A549 (cell line): Measurements from ENCODE around the gene TBC1D22A. TPM values are rescaled to one million over a fixed set of nuclear protein-coding genes. Genes with fewer than 3 reads are reported as not detected.

Experiments
- ATAC-seq, 2 experiments: fragments of 200-7000 bp in 1 of 2; fragments of >200 bp in 1 of 2; cut with Nextera tagmentation in 1 of 2; cut with Tn5 transposase in 1 of 2; 3 replicates each; pipeline versions ENCODE4 v1.8.0 to v1.9.1; 2018 to 2020; ENCODE audit warnings: mild to moderate bottlenecking in 1 of 2, moderate library complexity in 1 of 2
- CTCF ChIA-PET: fragments of 300-600 bp; sonication (Branson Sonifier 250); formaldehyde crosslinking; extraction: SDS; loops from one replicate; lab custom pipeline; 2021; ENCODE audit warnings: antibody characterized with exemption, inconsistent platforms; lab: Yijun Ruan, JAX
- POLR2A ChIA-PET: fragments of 350-600 bp; formaldehyde crosslinking; extraction: SDS; loops from one replicate; lab custom pipeline; 2021; ENCODE audit warnings: antibody characterized with exemption, inconsistent platforms; lab: Yijun Ruan, JAX
- DNase-seq, 2 experiments: peaks; one replicate each; pipeline versions ENCODE4 v3.0.0 to v3.0.0-alpha.2; 2011 to 2016; ENCODE audit warnings: low read depth in 1 of 2, low spot score in 1 of 2
- FAIRE-seq: peaks from 2 replicates; lab custom pipeline; 2011; peaks lifted over from hg19 to GRCh38; lab: Jason Lieb, UNC
- H3K27ac ChIP-seq, 2 experiments: fragments of >200 bp; sonication (Bioruptor Twin); formaldehyde crosslinking; 3 replicates each; pipeline ENCODE4 v1.5.1; 2016 to 2017
- H3K4me1 ChIP-seq: fragments of >200 bp; sonication (Bioruptor Twin); formaldehyde crosslinking; 3 replicates; pipeline ENCODE4 v1.6.1; 2016
- H3K4me2 ChIP-seq: fragments of >200 bp; sonication (Bioruptor Twin); formaldehyde crosslinking; 3 replicates; pipeline ENCODE4 v1.6.1; 2016
- H3K4me3 ChIP-seq: fragments of >200 bp; sonication (Bioruptor Twin); formaldehyde crosslinking; 3 replicates; pipeline ENCODE4 v1.5.1; 2016
- H3K9me3 ChIP-seq: fragments of >200 bp; sonication (Bioruptor Twin); formaldehyde crosslinking; 3 replicates; pipeline ENCODE4 v1.6.1; 2016
- CBX8 ChIP-seq: fragments of 200-600 bp; sonication (generic); IDR thresholded peaks from 2 replicates; pipeline ENCODE4 v1.6.1; 2016
- CHD4 ChIP-seq: fragments of 200-600 bp; sonication (generic); IDR thresholded peaks from 2 replicates; pipeline ENCODE4 v1.6.1; 2016; ENCODE audit warnings: antibody characterized with exemption, mild to moderate bottlenecking, borderline replicate concordance
- EHF ChIP-seq: fragments of 250-450 bp; sonication (Bioruptor Pico); IDR thresholded peaks from 2 replicates; pipeline ENCODE4 v1.5.0; 2020; ENCODE audit warnings: mild to moderate bottlenecking
- ELK1 ChIP-seq: fragments of 150-350 bp; IDR thresholded peaks from 2 replicates; pipeline ENCODE4 v1.6.1; 2014; ENCODE audit warnings: low read depth, mild to moderate bottlenecking, low read length
- ESRRA ChIP-seq: fragments of 150-350 bp; IDR thresholded peaks from 2 replicates; pipeline ENCODE4 v1.6.1; 2014; ENCODE audit warnings: mild to moderate bottlenecking, low read length, borderline replicate concordance
- FOSB ChIP-seq: fragments of 250-450 bp; sonication (Bioruptor Pico); IDR thresholded peaks from 2 replicates; pipeline ENCODE4 v1.5.0; 2020; ENCODE audit warnings: mild to moderate bottlenecking, moderate library complexity
- FOSL2 ChIP-seq, 2 experiments: fragments of 450-650 bp in 1 of 2; fragments of >200 bp in 1 of 2; sonication (Bioruptor Twin) in 1 of 2; formaldehyde crosslinking; IDR thresholded peaks; 2 replicates each; pipeline versions ENCODE4 v1.5.0 to v1.6.1; 2016 to 2020; ENCODE audit warnings: mild to moderate bottlenecking in 1 of 2, moderate library complexity in 1 of 2
- FOXS1 ChIP-seq: fragments of 250-450 bp; sonication (Bioruptor Pico); IDR thresholded peaks from 2 replicates; pipeline ENCODE4 v1.5.0; 2020; ENCODE audit warnings: mild to moderate bottlenecking, moderate library complexity
- HDAC2 ChIP-seq: fragments of 200-600 bp; sonication (generic); IDR thresholded peaks from 2 replicates; pipeline ENCODE4 v1.6.1; 2016
- HMGXB4 ChIP-seq: fragments of 250-450 bp; sonication (Bioruptor Pico); IDR thresholded peaks from 2 replicates; pipeline ENCODE4 v1.5.0; 2021; ENCODE audit warnings: mild to moderate bottlenecking, moderate library complexity, borderline replicate concordance
- HOXA7 ChIP-seq: fragments of 250-450 bp; sonication (Bioruptor Pico); IDR thresholded peaks from 2 replicates; pipeline ENCODE4 v1.5.0; 2020; ENCODE audit warnings: mild to moderate bottlenecking, moderate library complexity
- MAX ChIP-seq: IDR thresholded peaks from 2 replicates; pipeline ENCODE4 v1.6.1; 2012
- NPAS2 ChIP-seq: fragments of 250-450 bp; sonication (Bioruptor Pico); IDR thresholded peaks from 2 replicates; pipeline ENCODE4 v1.8.0; 2022; ENCODE audit warnings: mild to moderate bottlenecking, moderate library complexity, borderline replicate concordance
- PBX3 ChIP-seq: IDR thresholded peaks from 2 replicates; pipeline ENCODE4 v1.6.1; 2012
- PHF8 ChIP-seq: fragments of 200-600 bp; sonication (generic); IDR thresholded peaks from 2 replicates; pipeline ENCODE4 v1.6.1; 2016; ENCODE audit warnings: low read depth, mild to moderate bottlenecking, antibody characterized with exemption, moderate library complexity, borderline replicate concordance
- POLR2AphosphoS2 ChIP-seq: conservative IDR thresholded peaks from 2 replicates; pipeline ENCODE4 v1.6.1; 2012; ENCODE audit warnings: low read length, improper control_type of control experiment, inconsistent platforms
- RAD21 ChIP-seq, 2 experiments: fragments of >200 bp in 1 of 2; sonication (Bioruptor Twin) in 1 of 2; formaldehyde crosslinking in 1 of 2; IDR thresholded peaks in 1 of 2; conservative IDR thresholded peaks in 1 of 2; 2 replicates in 1 of 2; 3 replicates in 1 of 2; pipeline ENCODE4 v1.6.1; 2012 to 2018; ENCODE audit warnings: inconsistent platforms in 1 of 2
- RARB ChIP-seq: fragments of 250-450 bp; sonication (Bioruptor Pico); IDR thresholded peaks from 2 replicates; pipeline ENCODE4 v1.8.0; 2021; ENCODE audit warnings: mild to moderate bottlenecking, moderate library complexity
- RCOR1 ChIP-seq: fragments of 150-350 bp; IDR thresholded peaks from 2 replicates; pipeline ENCODE4 v1.6.1; 2014; ENCODE audit warnings: antibody characterized with exemption, low read length, low read depth
- REST ChIP-seq: fragments of 200-600 bp; sonication (generic); IDR thresholded peaks from 2 replicates; pipeline ENCODE4 v1.6.1; 2016; ENCODE audit warnings: antibody characterized with exemption, mild to moderate bottlenecking, moderate library complexity
- RFX5 ChIP-seq: fragments of 450-650 bp; IDR thresholded peaks from 2 replicates; pipeline ENCODE4 v1.7.1; 2014; ENCODE audit warnings: antibody characterized with exemption, mild to moderate bottlenecking, moderate library complexity
- RNF2 ChIP-seq: fragments of 200-600 bp; sonication (generic); IDR thresholded peaks from 2 replicates; pipeline ENCODE4 v1.6.1; 2016; ENCODE audit warnings: low read depth, mild to moderate bottlenecking, antibody characterized with exemption, moderate library complexity, borderline replicate concordance
- SMC3 ChIP-seq: fragments of >200 bp; sonication (Bioruptor Twin); formaldehyde crosslinking; IDR thresholded peaks from 3 replicates; pipeline ENCODE4 v1.6.1; 2018; ENCODE audit warnings: inconsistent platforms
- SREBF2 ChIP-seq: fragments of 450-650 bp; IDR thresholded peaks from 2 replicates; pipeline ENCODE4 v1.6.1; 2014; ENCODE audit warnings: mild to moderate bottlenecking, moderate library complexity
- TFCP2L1 ChIP-seq: fragments of 250-450 bp; sonication (Bioruptor Pico); IDR thresholded peaks from 2 replicates; pipeline ENCODE4 v1.5.0; 2021; ENCODE audit warnings: mild to moderate bottlenecking
- TP53 ChIP-seq: fragments of 250-450 bp; sonication (Bioruptor Pico); IDR thresholded peaks from 2 replicates; pipeline ENCODE4 v1.5.0; 2021; ENCODE audit warnings: mild to moderate bottlenecking, moderate library complexity
- ZFP36 ChIP-seq: fragments of 450-650 bp; IDR thresholded peaks from 2 replicates; pipeline ENCODE4 v1.6.1; 2014; ENCODE audit warnings: borderline replicate concordance; ENCODE audit not compliant: partially characterized antibody
- WGBS: methylation state at CpG from one replicate; pipeline ENCODE4 v1.1.6; 2017; ENCODE audit errors: missing lambda C conversion rate; 5-methylcytosine and 5-hydroxymethylcytosine counted together
- polyA plus RNA-seq, 4 experiments: library from polyadenylated mRNA; depleted of rRNA in 3 of 4; stranded (reverse); fragments of >200 nt; fragmentation: RNase III in 1 of 4; extraction: RNeasy Plus Mini Kit Qiagen cat#74134 plus additional on column Dnase treatment in 1 of 4; gene quantifications; 2 replicates in 3 of 4; 3 replicates in 1 of 4; pipeline ENCODE4 v1.2.3, GENCODE V29; 2011 to 2017

TBC1D22A gene
- polyA plus RNA-seq, 2 of the 4 experiments (the other 2 are of a cell fraction), result 8.9 to 10.8 TPM

GRCh38 chr22:47100019-47100418 is 337.6 kb downstream of the TBC1D22A start:
- H3K27ac ChIP-seq, result no peak overlapping the region
- ChIA-PET CTCF (no interaction called here), POLR2A (no interaction called here)
- no peak overlapping the region for H3K4me2 ChIP-seq
- H3K9me3 ChIP-seq, result no peaks in the 10 kb centered on the region; the same call in 2 of the 3 replicates
- H3K4me3 ChIP-seq, result no peak overlapping the region
- FAIRE-seq, result no peak
- WGBS, result 75% methylated on average over 1 of the region's 2 CpGs
- H3K4me1 ChIP-seq, result peaks cover 8% of the 10 kb centered on the region; the same call in 2 of the 3 replicates
- DNase-seq, result no peak
- ATAC-seq, result no peak
- TF ChIP-seq EHF (no peak), SMC3 (no peak), FOSB (no peak), SREBF2 (no peak), POLR2AphosphoS2 (no peak), PBX3 (no peak), RFX5 (no peak), HMGXB4 (CRISPR knock-in tag) (no peak), RCOR1 (no peak), TP53 (CRISPR knock-in tag) (no peak), ESRRA (no peak), RNF2 (no peak), MAX (no peak), RAD21 (conservative IDR thresholded peaks at IDR 0.05 in 1 of 2, IDR thresholded peaks at IDR 0.05 in 1 of 2) (no peak), CHD4 (no peak), HOXA7 (CRISPR knock-in tag) (no peak), ELK1 (no peak), FOSL2 (IDR thresholded peaks at IDR 0.05) (no peak), FOSL2 (CRISPR knock-in tag; IDR thresholded peaks at IDR 0.05) (no peak), HDAC2 (no peak)

- H3K27ac ChIP-seq, result no peak overlapping the region
- WGBS, result 93% methylated on average over 15 of the region's 15 CpGs
- H3K9me3 ChIP-seq, result no peaks in the 10 kb centered on the region
- TF ChIP-seq NPAS2 (CRISPR knock-in tag) (no peak), RFX5 (no peak), REST (no peak), TFCP2L1 (CRISPR knock-in tag) (no peak), PHF8 (no peak), RARB (CRISPR knock-in tag) (no peak), FOXS1 (CRISPR knock-in tag) (no peak), CBX8 (no peak), ZFP36 (no peak), HOXA7 (CRISPR knock-in tag) (no peak)
- DNase-seq (no peak), ATAC-seq (no peak), FAIRE-seq (no peak)
- H3K4me2 ChIP-seq, result no peak overlapping the region
- peaks cover 8% of the 10 kb centered on the region; the same call in 2 of the 3 replicates for H3K4me1 ChIP-seq
- CTCF ChIA-PET, result no interaction called here
- POLR2A ChIA-PET, result no interaction called here
- no peak overlapping the region for H3K4me3 ChIP-seq
Observed at GRCh38 chr22:47100646-47101200, 338.3 kb downstream of the TBC1D22A start.
